Upper lobe of left lung (tissue), 6 donors: ENCODE results near the gene UBASH3A. TPM values are rescaled to one million over a fixed set of nuclear protein-coding genes. Genes with fewer than 3 reads are reported as not detected.

ENCODE experiments used
- ATAC-seq, 2 donors: fragments of 200-7000 bp; cut with Tn5 transposase; one replicate each; pipeline ENCODE4 v1.9.1; 2022; ENCODE audit warnings: mild to moderate bottlenecking in 2 of 2, moderate library complexity in 2 of 2; ENCODE audit not compliant: low FRiP score in 2 of 2
- DNase-seq, 2 donors: peaks; one replicate each; pipeline ENCODE4 v3.0.0-alpha.2; 2019 to 2020
- H3K27ac ChIP-seq, 4 donors: fragments of 200-600 bp; sonication (generic); one replicate each; pipeline ENCODE4 v1.5.1; 2016 to 2019
- H3K27me3 ChIP-seq, 4 donors: fragments of 200-600 bp; sonication (generic); one replicate each; pipeline ENCODE4 v1.5.1; 2017 to 2019
- H3K36me3 ChIP-seq, 4 donors: fragments of 200-600 bp; sonication (generic); one replicate each; pipeline ENCODE4 v1.5.1; 2016 to 2019
- H3K4me1 ChIP-seq, 4 donors: fragments of 200-600 bp; sonication (generic); one replicate each; pipeline ENCODE4 v1.5.1; 2018 to 2019
- H3K4me3 ChIP-seq, 4 donors: fragments of 200-600 bp; sonication (generic); one replicate each; pipeline ENCODE4 v1.5.1; 2017 to 2019; ENCODE audit warnings: mild to moderate bottlenecking in 2 of 4, moderate library complexity in 1 of 4
- H3K9me3 ChIP-seq, 4 donors: fragments of 200-600 bp; sonication (generic); one replicate each; pipeline ENCODE4 v1.5.1; 2018 to 2019
- CTCF ChIP-seq, 6 experiments: fragments of 450-650 bp in 4 of 6; fragments of 200-600 bp in 2 of 6; sonication (generic) in 2 of 6; IDR thresholded peaks; one replicate each; pipeline ENCODE4 v1.5.1; 2016 to 2019; ENCODE audit warnings: antibody characterized with exemption in 6 of 6
- EP300 ChIP-seq, 4 donors: sonication (generic); formaldehyde crosslinking; IDR thresholded peaks; one replicate each; pipeline ENCODE4 v1.5.1; 2017; ENCODE audit warnings: antibody characterized with exemption in 4 of 4, control low read depth in 2 of 4
- POLR2A ChIP-seq, 4 donors: fragments of 450-650 bp; IDR thresholded peaks; one replicate each; pipeline ENCODE4 v1.5.1; 2016 to 2017; ENCODE audit warnings: antibody characterized with exemption in 4 of 4, mild to moderate bottlenecking in 2 of 4
- POLR2AphosphoS5 ChIP-seq, 2 donors: sonication (generic); formaldehyde crosslinking; IDR thresholded peaks; one replicate each; pipeline ENCODE4 v1.5.1; 2017; ENCODE audit warnings: antibody characterized with exemption in 2 of 2
- WGBS, 2 donors: methylation state at CpG; one replicate each; pipeline ENCODE4 v1.1.5; 2017 to 2018; 5-methylcytosine and 5-hydroxymethylcytosine counted together
- total RNA-seq, 6 donors: library from RNA; depleted of rRNA in 4 of 6; stranded (reverse); fragments of >200 nt in 4 of 6; gene quantifications; one replicate each; pipeline versions ENCODE4 v1.1.0 to v1.2.1, GENCODE V29; 2016 to 2021
- donor health status: DM: no; HTN: no; CAD: no; lungs with moderate emphysema.
- donor health status: DM: no; HTN: yes; CAD: no; lungs with severe emphysema.

Gene UBASH3A
- total RNA-seq, 6 donors from 2014 or later = 1.4 to 7.3 (median 2.9) TPM; not detected in 1

GRCh38 chr21:42397746-42398394 lies 5.8 kb upstream of the UBASH3A start:
- 92 to 93% methylated on average over 12 to 14 of the region's 14 CpGs for WGBS, 2 donors
- ATAC-seq = peak in 1 of 2 donors; percentile 16
- no peak for DNase-seq
- no peaks in the 10 kb centered on the region for H3K27me3 ChIP-seq
- TF ChIP-seq CTCF (IDR thresholded peaks at IDR 0.05) = no peak
- no peak for TF ChIP-seq POLR2A (IDR thresholded peaks at IDR 0.05)
- TF ChIP-seq EP300 (IDR thresholded peaks at IDR 0.05) = no peak
- TF ChIP-seq POLR2AphosphoS5 (IDR thresholded peaks at IDR 0.05) = no peak
- H3K4me3 ChIP-seq = no peak overlapping the region
- H3K27ac ChIP-seq = no peak overlapping the region
- peaks cover 0 to 19% (median 6%) of the 10 kb centered on the region in 4 donors for H3K4me1 ChIP-seq
- H3K9me3 ChIP-seq = no peaks in the 10 kb centered on the region
- H3K36me3 ChIP-seq = no peaks in the 10 kb centered on the region

GRCh38 chr21:42398436-42399028 lies 5.2 kb upstream of the UBASH3A start:
- H3K4me3 ChIP-seq = no peak overlapping the region
- H3K4me1 ChIP-seq = peaks cover 0 to 16% (median 4%) of the 10 kb centered on the region in 4 donors
- no peak overlapping the region for H3K27ac ChIP-seq
- ATAC-seq (no peak), DNase-seq (no peak)
- no peaks in the 10 kb centered on the region for H3K27me3 ChIP-seq
- no peaks in the 10 kb centered on the region for H3K36me3 ChIP-seq
- TF ChIP-seq CTCF (IDR thresholded peaks at IDR 0.05) = no peak
- H3K9me3 ChIP-seq = no peaks in the 10 kb centered on the region
- WGBS, 2 donors = 78 to 84% methylated on average over 12 of the region's 12 CpGs

DNA sequence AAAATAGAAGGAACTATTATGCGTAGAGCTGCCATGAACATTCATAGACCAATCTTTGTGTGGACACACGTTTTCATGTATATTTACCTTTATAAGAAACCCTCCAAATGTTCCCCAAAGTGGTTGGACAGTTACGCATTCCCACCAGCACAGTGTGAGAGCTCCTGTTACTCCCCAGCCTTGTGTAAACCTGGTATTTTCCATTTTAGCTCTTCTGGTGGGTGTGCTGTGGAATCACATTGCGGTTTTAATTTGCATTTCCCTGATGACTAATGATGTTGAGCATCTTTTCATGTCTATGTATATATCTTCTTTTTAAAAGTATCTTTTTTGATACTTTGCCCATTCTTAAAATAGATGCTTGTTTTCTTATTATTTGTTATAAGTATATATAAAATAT lies 3.2 kb upstream of the UBASH3A start:
- no peak overlapping the region for H3K4me3 ChIP-seq
- ATAC-seq = no peak
- H3K36me3 ChIP-seq = no peaks in the 10 kb centered on the region
- no peaks in the 10 kb centered on the region for H3K27me3 ChIP-seq
- no peak for DNase-seq
- TF ChIP-seq CTCF (IDR thresholded peaks at IDR 0.05) = no peak
- TF ChIP-seq POLR2A (IDR thresholded peaks at IDR 0.05) = no peak
- no peak for TF ChIP-seq EP300 (IDR thresholded peaks at IDR 0.05)
- TF ChIP-seq POLR2AphosphoS5 (IDR thresholded peaks at IDR 0.05) = no peak
- peaks cover 0 to 8% (median 1%) of the 10 kb centered on the region in 4 donors for H3K4me1 ChIP-seq
- 61 to 80% methylated on average over 4 of the region's 4 CpGs for WGBS, 2 donors
- H3K27ac ChIP-seq = no peak overlapping the region
- no peaks in the 10 kb centered on the region for H3K9me3 ChIP-seq

DNA sequence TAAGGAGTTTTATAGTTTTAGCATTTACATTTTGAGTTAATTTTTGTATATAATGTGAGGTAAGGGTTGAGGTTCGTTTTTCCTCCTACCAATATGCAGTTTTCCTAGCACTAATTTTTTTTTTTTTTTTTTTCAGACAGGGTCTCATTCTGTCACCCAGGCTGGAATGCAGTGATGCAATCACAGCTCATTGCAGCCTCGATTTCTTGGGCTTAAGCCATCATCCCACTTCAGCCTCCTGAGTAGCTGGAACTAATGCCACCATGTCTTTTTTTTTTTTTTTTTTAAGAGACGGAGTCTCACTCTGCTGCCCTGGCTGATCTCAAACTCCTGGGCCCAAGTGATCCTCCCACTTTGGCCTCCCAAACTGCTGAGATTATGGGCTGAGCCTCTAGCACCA lies 2.5 kb upstream of the UBASH3A start:
- 48 to 57% methylated on average over 3 of the region's 3 CpGs for WGBS, 2 donors
- H3K4me1 ChIP-seq = peaks cover 0 to 2% (median 0%) of the 10 kb centered on the region in 4 donors
- TF ChIP-seq POLR2AphosphoS5 (IDR thresholded peaks at IDR 0.05) (no peak), CTCF (IDR thresholded peaks at IDR 0.05) (no peak), EP300 (IDR thresholded peaks at IDR 0.05) (no peak), POLR2A (IDR thresholded peaks at IDR 0.05) (no peak)
- no peak overlapping the region for H3K4me3 ChIP-seq
- no peak overlapping the region for H3K27ac ChIP-seq
- ATAC-seq (no peak), DNase-seq (peak in 1 of 2 donors; percentile 78)
- no peaks in the 10 kb centered on the region for H3K36me3 ChIP-seq
- no peaks in the 10 kb centered on the region for H3K27me3 ChIP-seq
- H3K9me3 ChIP-seq = no peaks in the 10 kb centered on the region

GRCh38 chr21:42401820-42402251 lies 1.9 kb upstream of the UBASH3A start:
- Histone ChIP-seq H3K9me3 (no peaks in the 10 kb centered on the region), H3K36me3 (no peaks in the 10 kb centered on the region), H3K4me3 (no peak overlapping the region), H3K27me3 (no peaks in the 10 kb centered on the region), H3K27ac (no peak overlapping the region), H3K4me1 (no peaks in the 10 kb centered on the region)
- ATAC-seq (no peak), DNase-seq (no peak)
- no peak for TF ChIP-seq CTCF (IDR thresholded peaks at IDR 0.05)
- TF ChIP-seq EP300 (IDR thresholded peaks at IDR 0.05) = no peak
- TF ChIP-seq POLR2AphosphoS5 (IDR thresholded peaks at IDR 0.05) = no peak
- 70 to 78% methylated on average over 2 of the region's 2 CpGs for WGBS, 2 donors
